Peyer's patch (tissue), 4 donors: Measurements from ENCODE around the gene SLCO3A1.

ENCODE experiments used
- POLR2A ChIP-seq, 2 donors: fragments of 450-650 bp; IDR thresholded peaks; one replicate each; pipeline ENCODE4 v1.5.1; 2017; ENCODE audit warnings: antibody characterized with exemption in 2 of 2, mild to moderate bottlenecking in 2 of 2, moderate library complexity in 2 of 2
- TF ChIP-seq, protein P1 (sequence below), 6 experiments: fragments of 450-650 bp in 4 of 6; fragments of 200-600 bp in 2 of 6; sonication (generic) in 1 of 6; IDR thresholded peaks; one replicate each; pipeline ENCODE4 v1.5.1; 2017 to 2019; ENCODE audit warnings: antibody characterized with exemption in 6 of 6, mild to moderate bottlenecking in 3 of 6, moderate library complexity in 1 of 6

DNA sequence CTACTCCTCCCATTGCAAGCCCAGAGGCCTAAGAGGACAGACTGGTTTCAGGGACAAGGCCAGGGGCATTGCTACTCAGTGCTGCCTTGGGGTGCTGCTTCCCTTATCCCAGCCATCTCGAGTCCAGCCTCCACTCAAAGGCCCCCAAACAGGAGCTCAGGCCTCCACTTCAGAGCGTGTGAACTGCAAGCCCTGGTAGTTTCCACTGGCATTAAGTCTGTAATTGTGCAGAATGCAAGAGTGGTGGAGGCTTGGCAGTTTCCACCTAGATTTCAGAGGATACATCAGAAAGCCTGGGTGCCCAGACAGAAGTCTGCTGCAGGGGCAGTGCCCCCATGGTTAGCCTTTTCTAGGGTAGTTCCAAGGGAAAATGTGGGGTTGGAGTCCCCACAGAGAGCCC, 347.4 kb downstream of the SLCO3A1 start:
- TF ChIP-seq, protein P1, sequence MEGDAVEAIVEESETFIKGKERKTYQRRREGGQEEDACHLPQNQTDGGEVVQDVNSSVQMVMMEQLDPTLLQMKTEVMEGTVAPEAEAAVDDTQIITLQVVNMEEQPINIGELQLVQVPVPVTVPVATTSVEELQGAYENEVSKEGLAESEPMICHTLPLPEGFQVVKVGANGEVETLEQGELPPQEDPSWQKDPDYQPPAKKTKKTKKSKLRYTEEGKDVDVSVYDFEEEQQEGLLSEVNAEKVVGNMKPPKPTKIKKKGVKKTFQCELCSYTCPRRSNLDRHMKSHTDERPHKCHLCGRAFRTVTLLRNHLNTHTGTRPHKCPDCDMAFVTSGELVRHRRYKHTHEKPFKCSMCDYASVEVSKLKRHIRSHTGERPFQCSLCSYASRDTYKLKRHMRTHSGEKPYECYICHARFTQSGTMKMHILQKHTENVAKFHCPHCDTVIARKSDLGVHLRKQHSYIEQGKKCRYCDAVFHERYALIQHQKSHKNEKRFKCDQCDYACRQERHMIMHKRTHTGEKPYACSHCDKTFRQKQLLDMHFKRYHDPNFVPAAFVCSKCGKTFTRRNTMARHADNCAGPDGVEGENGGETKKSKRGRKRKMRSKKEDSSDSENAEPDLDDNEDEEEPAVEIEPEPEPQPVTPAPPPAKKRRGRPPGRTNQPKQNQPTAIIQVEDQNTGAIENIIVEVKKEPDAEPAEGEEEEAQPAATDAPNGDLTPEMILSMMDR (IDR thresholded peaks at IDR 0.05), result no peak
- no peak for TF ChIP-seq POLR2A (IDR thresholded peaks at IDR 0.05)
